Activated CD8-positive, alpha-beta memory T cell treated with anti-CD3 and anti-CD28 coated beads for 48 hours (primary cell): ENCODE measurements around the gene BRI3.
"Not testable (repeated sequence)": the region's sequence is repeated elsewhere in the genome, so short reads cannot be mapped to it uniquely, and the experiment has no call there.

ENCODE experiments used
- DNase-seq, 3 experiments: peaks; one replicate each; pipeline ENCODE4 v3.0.0-alpha.2; 2020; ENCODE audit warnings: low read depth in 2 of 3, low spot score in 2 of 3

Gene BRI3

GRCh38 chr7:98309566-98309965 lies 28.1 kb downstream of the BRI3 start:
- DNase-seq: no peak

DNA sequence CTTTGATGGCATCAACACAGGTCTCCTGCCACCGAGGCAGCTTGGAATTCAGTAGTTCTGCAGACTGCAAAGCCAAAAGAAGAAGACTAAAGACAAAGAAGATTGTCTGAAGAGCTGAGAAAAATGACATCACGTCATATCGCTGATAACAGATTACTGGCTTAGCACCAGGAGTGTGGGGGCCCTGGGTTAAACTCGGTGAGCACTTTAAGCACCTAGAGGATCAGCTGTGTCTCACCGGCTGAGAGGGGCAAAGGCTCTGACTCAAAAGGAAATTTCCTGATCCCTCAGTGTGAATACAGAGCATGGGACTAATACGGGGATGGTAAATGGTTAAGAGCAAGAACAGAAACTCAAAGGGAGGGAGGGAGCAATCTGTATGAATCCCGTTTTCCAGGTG lies 30.7 kb downstream of the BRI3 start:
- no peak for DNase-seq

- no peak for DNase-seq
Observed at GRCh38 chr7:98314469-98314868, 33.0 kb downstream of the BRI3 start.

GRCh38 chr7:98315318-98315993 lies 34.0 kb downstream of the BRI3 start:
- DNase-seq: no peak

DNA sequence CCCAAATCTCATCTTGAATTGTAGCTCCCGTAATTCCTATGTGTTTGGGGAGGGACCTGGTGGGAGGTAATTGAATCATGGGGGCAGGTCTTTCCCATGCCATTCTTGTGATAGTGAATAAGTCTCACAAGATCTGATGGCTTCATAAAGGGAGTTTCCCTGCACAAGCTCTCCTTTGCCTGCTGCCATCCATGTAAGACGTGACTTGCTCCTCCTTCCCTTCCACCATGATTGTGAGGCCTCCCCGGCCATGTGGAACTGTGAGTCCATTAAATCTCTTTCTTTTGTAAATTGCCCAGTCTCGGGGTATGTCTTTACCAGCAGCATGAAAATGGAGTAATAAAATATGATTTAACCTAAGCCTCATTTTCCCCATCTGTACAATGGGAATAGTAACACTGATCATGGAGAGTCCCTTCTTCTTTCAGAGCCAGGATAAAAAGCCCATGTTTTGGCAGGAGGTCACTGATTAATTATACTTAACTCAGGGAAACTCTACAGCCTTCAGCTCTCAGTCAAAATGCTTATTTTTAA lies 34.6 kb downstream of the BRI3 start:
- not testable (repeated sequence) for DNase-seq

DNA sequence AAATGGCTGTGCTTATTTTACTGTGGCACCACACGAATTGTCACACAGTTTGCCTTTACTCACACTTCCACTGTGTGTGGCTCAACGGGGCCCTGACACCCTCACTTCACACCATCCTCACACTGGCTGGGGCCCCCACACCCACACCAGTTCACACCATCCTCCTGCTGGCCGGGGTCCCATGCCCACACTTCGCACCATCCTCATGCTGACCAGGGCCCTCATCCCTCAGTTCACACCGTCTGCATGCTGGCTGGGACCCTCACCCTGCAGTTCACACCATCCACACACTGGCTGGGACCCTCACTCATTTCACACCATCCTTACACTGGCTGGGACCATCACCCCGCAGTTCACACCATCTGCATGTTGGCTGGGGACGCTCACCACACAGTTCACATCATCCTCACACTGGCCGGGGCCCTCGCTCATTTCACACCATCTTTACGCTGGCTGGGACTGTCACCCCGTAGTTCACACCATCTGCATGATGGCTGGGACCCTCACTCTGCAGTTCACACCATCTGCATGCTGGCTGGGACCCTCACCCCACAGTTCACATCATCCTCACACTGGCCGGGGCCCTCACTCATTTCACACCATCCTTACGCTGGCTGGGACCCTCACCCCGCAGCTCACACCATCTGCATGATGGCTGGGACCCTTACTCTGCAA lies 36.0 kb downstream of the BRI3 start:
- no peak for DNase-seq

GRCh38 chr7:98319176-98319575 lies 37.7 kb downstream of the BRI3 start:
- no peak for DNase-seq

DNA sequence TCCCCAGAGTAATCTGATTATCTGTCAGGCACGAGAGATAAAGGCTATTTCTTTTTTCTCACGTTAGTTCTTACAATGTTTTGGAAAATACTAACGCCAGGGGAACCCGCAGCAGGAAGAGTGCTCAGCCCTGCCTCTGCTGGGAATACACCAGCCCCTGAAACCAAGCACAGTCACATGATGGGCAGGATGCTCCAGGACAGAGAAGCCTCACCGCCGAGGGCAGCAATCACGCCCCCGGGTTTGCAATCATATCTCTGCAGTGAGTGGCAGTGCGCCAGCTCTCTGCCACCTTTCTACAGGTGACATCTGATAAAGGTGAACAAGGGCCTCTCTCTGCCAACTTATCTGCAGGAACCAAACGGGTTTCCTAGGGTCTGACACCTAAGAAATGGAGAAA lies 39.8 kb downstream of the BRI3 start:
- no peak for DNase-seq

DNA sequence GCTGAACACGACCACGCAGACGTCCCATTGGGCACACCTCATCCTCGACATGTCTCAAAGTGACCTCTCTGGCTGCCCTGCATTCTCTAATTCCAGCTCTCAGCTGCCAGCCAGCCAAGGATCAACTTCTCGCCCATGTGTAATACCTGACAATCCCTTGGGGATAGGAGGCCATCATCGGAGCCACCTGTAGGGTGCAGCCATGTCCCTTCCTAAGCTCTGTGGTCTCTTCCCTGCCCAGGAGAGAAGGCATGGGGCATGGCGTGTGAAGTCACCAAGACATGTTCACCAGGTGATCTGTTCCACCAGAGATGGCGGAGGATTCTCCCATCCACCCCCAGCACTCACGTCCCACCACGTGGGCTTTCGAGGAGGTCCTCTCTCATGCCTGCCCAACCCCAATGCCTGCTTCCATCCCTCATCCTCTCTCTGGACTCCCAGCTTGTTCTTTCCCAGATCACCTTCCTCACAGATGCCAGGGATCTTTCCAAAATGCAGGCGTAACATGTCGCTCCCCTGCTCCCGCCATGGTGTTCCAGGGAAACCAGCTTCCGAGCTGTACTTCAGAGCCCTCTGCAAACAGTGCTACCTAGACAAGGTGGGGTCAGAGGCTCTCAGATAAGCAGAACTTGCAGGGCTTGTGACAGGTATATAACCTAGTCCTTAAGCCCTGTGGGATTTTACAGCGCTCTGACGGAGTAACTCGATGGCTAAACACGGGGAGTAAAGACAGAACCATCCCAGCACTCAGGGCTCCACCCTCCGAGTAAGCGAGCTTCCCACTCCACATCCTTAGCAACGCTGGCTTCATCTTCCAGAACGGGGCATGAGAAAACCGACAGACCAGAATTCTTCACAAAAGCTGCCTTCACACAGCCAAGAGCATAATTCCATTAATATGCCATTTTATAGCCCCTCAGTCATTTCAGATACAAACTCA lies 41.1 kb downstream of the BRI3 start:
- no peak for DNase-seq

DNA sequence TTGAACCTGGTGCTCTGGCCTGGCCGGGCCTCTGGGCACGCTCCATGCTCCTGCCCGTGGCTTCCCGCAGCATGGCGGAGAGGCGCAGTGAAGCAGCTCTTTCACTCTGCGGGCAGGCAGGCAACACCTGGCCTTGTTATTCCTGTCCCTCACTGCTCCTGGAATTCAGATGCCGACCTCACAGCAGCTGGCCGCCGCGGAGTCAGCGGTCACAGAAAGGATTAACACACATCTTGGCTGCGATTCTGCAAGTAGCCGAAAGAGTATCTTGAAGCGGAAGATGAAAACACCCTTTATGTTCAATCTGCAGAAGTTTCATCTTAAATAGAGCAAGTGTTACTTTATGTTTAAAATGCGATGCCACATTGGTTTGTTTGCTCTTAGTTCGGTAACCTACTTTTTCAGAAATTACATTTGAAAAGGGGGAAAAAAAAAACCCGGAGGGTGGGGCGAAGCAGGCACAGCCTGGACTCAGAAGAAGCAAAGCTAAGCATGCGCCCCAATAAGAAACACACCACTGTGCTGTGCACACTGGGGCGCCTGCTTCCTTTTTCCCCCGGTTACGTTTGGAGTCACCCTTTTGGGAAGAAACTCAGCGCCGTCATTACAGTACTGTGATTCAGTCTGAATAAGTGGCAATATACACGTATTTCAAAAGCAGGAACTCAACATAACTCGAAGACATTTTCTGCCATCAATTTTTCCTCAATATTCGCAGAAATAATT lies 42.3 kb downstream of the BRI3 start:
- DNase-seq: no peak

DNA sequence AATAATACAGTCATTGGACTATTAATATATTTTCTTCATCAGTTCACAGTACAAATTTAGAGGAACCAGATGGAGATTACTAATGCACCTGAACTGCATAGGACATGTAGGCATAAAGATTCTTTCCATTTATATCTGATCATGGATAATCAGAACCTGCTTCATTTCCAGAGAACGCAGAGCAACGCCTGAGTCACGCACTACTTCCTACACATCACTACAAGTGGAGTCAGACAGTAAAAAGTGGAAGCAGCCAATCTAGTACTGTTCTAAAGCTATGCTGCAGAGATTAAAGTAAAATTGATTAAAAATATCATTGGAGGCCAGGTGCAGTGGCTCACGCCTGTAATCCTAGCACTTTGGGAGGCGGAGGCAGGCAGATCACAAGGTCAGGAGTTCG lies 43.3 kb downstream of the BRI3 start:
- no peak for DNase-seq

- no peak for DNase-seq
Observed at GRCh38 chr7:98329100-98329790, 47.8 kb downstream of the BRI3 start.

- no peak for DNase-seq
Observed at GRCh38 chr7:98329791-98330373, 48.4 kb downstream of the BRI3 start.

DNA sequence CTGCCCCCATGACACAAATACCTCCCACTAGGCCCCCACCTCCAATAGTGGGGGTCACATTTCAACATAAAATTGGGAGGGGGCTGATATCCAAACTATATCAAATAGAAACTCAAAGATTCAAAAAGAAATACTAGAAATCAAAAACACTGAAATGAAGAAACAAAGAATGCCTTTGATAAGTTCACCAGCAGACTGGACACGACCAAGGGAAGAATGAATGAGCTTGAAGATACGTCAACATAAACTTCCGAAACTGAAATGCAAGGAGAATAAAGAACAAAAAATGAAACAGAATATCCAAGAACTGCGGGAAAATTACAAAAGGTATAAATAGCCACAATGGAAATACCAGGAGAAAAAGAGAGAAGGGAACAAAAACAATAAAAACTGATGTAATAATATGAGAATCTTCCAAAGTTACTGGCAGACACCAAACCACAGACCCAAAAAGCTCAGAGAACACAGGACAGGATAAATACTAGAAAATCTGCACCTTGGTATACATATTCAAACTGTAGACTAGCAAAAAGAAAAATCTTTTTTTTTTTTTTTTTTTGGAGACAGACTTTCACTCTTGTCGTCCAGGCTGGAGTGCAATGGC lies 49.5 kb downstream of the BRI3 start:
- DNase-seq: no peak

DNA sequence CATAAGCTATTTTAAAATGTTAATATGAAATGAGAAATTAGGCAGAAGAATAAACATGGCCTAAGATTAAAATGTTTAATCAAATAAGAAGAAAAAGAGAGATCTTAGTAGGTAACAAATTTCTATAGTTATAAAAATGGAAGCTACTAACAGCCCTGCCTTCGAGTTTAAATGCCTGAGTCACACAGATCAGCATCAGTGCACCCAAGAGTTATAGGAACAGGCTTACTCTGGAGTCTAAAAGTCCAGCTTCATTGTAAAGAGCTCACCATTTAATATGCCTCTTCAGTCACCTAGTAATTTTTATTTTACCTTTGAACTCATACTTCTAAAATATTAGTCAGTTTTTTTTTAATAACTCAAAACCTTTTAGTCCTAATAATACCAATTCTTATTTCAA lies 52.6 kb downstream of the BRI3 start:
- no peak for DNase-seq

DNA sequence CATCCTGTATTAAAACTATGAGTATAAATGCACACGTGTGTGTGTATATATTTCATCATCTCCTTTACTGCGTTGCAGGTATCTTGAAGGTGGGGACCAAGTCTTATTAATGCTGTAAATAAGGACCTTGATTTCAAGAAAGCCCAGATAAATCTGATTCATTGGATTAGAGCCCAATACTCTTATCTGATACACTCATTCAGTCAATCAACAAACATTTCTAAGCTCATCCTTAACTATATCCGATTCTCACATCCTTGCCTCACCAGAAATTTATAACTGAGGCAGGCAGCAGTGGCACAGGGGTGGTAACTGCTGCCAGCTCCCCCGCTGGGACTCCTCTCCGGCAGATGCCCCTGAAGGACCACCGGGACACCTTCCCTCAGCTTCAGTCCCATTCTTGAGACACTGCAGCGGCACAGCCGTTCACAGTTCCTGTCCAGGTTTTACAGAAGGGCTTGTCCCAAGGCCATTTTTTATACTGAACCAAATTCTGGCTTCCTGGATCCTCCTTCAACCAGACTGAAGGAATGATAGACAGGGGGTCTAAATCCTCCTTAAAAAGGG lies 54.0 kb downstream of the BRI3 start:
- no peak for DNase-seq

GRCh38 chr7:98338441-98338840 lies 57.0 kb downstream of the BRI3 start:
- DNase-seq: no peak

DNA sequence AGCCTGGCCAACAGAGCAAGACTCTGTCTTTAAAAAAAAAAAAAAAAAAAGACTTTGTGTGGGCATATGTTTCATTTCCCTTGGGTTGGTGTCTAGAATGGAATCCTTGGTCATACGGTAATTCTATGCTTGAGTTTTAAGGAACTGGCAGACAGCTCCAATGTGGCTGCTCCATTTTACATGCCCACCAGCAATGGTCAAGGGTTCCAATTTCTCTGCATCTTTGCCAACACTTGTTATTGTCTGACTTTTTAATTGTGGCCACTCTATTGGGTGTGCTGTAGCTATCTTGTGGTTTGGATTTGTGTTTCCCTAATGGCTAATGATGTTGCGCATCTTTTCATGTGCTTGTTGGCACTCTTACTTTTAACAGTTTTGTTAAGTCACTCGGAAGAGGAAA lies 57.6 kb downstream of the BRI3 start:
- DNase-seq: no peak

DNA sequence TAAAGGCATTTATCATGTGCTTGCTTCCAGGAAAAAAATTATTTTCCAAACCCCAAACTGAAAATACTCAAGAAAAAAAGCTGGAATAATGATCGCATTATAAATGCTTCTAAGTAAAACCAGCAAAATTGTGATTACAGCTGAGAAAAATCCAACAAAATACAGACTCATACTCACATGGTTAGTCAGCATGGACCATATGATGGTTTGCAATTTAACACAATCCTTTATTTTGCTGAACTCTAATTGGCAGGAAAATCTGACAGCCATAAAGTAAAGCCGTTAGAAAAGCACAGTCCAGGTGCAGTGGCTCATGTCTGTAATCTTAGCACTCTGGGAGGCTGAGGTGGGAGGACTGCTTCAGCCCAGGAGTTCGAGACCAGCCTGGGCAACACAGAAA lies 59.6 kb downstream of the BRI3 start:
- DNase-seq: no peak
